Body of pancreas (tissue), 4 donors: Measurements from ENCODE around the gene KNDC1.

Experiments used
- POLR2A ChIP-seq, 3 donors: fragments of 450-650 bp; IDR thresholded peaks; one replicate each; pipeline ENCODE4 v1.6.1; 2016; ENCODE audit warnings: antibody characterized with exemption in 3 of 3, mild to moderate bottlenecking in 2 of 3
- TF ChIP-seq, protein P1 (sequence below), 7 experiments: fragments of 450-650 bp in 4 of 7; fragments of 200-600 bp in 3 of 7; sonication (generic) in 3 of 7; IDR thresholded peaks; one replicate each; pipeline ENCODE4 v1.5.1; 2016 to 2019; ENCODE audit warnings: antibody characterized with exemption in 7 of 7

GRCh38 chr10:133131053-133131452 is 29.0 kb upstream of the KNDC1 start:
- TF ChIP-seq, protein P1, sequence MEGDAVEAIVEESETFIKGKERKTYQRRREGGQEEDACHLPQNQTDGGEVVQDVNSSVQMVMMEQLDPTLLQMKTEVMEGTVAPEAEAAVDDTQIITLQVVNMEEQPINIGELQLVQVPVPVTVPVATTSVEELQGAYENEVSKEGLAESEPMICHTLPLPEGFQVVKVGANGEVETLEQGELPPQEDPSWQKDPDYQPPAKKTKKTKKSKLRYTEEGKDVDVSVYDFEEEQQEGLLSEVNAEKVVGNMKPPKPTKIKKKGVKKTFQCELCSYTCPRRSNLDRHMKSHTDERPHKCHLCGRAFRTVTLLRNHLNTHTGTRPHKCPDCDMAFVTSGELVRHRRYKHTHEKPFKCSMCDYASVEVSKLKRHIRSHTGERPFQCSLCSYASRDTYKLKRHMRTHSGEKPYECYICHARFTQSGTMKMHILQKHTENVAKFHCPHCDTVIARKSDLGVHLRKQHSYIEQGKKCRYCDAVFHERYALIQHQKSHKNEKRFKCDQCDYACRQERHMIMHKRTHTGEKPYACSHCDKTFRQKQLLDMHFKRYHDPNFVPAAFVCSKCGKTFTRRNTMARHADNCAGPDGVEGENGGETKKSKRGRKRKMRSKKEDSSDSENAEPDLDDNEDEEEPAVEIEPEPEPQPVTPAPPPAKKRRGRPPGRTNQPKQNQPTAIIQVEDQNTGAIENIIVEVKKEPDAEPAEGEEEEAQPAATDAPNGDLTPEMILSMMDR (IDR thresholded peaks at IDR 0.05) = no peak
- no peak for TF ChIP-seq POLR2A (IDR thresholded peaks at IDR 0.05)
